GM12865 (cell line): Measurements from ENCODE around the gene PRDM1.

Source experiments
- DNase-seq: peaks from one replicate; pipeline ENCODE4 v3.0.0; 2010; ENCODE audit warnings: low read depth
- H3K4me3 ChIP-seq: 2 replicates; pipeline ENCODE4 v1.5.1; 2011; ENCODE audit warnings: mild to moderate bottlenecking, low read depth, low read length, control low read depth
- CTCF ChIP-seq: IDR thresholded peaks from 2 replicates; pipeline ENCODE4 v1.5.1; 2011; ENCODE audit warnings: low read length, control low read depth, low read depth, inconsistent platforms; ENCODE audit not compliant: insufficient read depth; ENCODE audit errors: missing control alignments

Gene PRDM1

GRCh38 chr6:106056060-106056745, 29.9 kb upstream of the PRDM1 start:
- no peak for TF ChIP-seq CTCF
- DNase-seq = no peak
- no peak overlapping the region for H3K4me3 ChIP-seq

- TF ChIP-seq CTCF = no peak
- no peak overlapping the region for H3K4me3 ChIP-seq
- DNase-seq = no peak
These were observed 29.3 kb upstream of the PRDM1 start for GRCh38 chr6:106056746-106057390.

GRCh38 chr6:106059331-106059730, 26.8 kb upstream of the PRDM1 start:
- no peak for DNase-seq
- no peak overlapping the region for H3K4me3 ChIP-seq
- no peak for TF ChIP-seq CTCF

- no peak overlapping the region for H3K4me3 ChIP-seq
- DNase-seq = no peak
- TF ChIP-seq CTCF = no peak
These were observed 26.0 kb upstream of the PRDM1 start for GRCh38 chr6:106060167-106060566.

- no peak overlapping the region for H3K4me3 ChIP-seq
- DNase-seq = no peak
- TF ChIP-seq CTCF = no peak
These were observed 22.7 kb upstream of the PRDM1 start for GRCh38 chr6:106063448-106063850.

- no peak for TF ChIP-seq CTCF
- DNase-seq = no peak
- no peak overlapping the region for H3K4me3 ChIP-seq
These were observed 22.0 kb upstream of the PRDM1 start for GRCh38 chr6:106064142-106064541.

GRCh38 chr6:106064756-106065155, 21.4 kb upstream of the PRDM1 start:
- no peak for TF ChIP-seq CTCF
- DNase-seq = no peak
- no peak overlapping the region for H3K4me3 ChIP-seq
